Stimulated activated CD4-positive, alpha-beta T cell treated with anti-CD3 and anti-CD28 coated beads, Interleukin-15, amount 100 ng/mL, for 24 hours (primary cell): Measurements from ENCODE around the gene USP6NL.
"Not testable (repeated sequence)": the region's sequence is repeated elsewhere in the genome, so short reads cannot be mapped to it uniquely, and the experiment has no call there.

Experiments
- DNase-seq: peaks from one replicate; pipeline ENCODE4 v3.0.0-alpha.2; 2020

The USP6NL gene

GRCh38 chr10:11611248-11612020 lies at the start of gene USP6NL:
TSS of gene USP6NL (minus strand) at chr10:11611650. CDS start at chr10:11597634, 14,016 bp downstream.
- peak; percentile 80 for DNase-seq

GRCh38 chr10:11658801-11659368 lies 47.4 kb upstream of the USP6NL start:
- no peak for DNase-seq

DNA sequence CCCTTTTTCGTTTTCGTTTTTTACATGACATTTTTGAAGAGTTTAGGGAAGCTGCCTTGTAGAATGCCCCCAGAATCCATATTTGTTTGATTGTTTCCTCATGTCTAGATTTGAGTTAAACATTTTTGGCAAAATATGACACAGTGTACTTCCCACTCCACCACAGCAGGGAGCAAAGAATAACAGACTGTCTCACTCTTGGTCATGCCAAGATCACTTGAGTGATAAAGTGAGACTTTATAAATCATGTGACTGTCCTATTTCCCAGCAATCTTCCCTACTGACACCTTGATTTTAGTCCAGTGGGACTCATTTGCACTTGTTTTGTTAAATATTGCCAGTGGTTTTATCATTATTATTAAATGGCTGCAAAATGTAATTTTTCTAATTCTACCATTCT lies 44.4 kb upstream of the USP6NL start:
- DNase-seq: no peak

GRCh38 chr10:11654659-11655058 lies 43.2 kb upstream of the USP6NL start:
- DNase-seq: no peak

DNA sequence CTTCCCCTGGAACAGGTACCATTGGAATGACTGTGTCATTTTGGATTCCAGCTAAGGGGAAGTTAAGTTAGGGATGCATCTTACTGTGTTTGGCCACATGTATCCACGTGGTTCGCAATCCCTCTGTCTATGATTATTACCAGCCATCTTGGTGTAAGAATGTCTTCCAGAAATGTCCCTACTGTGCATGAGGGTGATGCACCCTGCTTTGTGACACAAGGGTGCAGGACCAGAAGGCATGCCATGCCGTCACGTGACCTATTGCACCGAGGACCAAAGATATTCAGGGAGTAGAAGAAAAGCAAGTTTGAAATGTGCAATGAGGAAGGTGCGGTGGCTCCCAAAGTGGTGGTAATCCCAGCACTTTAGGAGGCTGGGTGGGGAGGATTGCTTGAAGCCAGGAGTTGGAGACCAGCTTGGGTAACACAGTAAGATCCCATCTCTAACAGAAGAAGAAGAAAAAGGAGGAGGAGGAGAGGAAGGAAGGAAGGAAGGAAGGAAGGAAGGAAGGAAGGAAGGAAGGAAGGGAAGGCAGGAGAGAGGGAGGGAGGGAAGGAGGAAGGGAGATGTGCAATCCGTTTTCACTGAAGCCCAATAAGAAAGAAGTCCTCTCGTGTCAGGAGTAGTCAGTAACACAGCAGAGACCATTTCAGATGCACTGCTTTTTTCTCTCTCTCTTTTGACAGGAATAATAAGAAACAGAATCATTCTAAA lies 42.5 kb upstream of the USP6NL start:
- no peak for DNase-seq

DNA sequence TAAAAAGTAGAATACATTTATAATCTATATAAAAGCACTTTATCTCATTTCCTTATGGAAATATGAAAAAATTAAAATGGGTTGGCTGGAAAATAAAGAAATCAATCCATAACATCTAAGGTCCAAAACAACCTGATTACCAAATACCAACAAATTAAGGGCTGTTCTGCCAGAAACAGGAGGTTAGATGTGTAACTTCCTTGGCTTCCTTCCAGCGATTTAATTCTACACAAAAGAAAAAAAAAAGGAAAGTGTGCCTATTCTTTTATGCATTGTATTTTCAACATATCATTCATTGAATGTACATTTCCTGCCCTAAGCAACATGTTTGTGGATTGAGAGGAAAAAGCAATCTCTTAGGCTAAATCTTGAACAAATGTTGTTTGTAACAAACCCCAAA lies 36.2 kb upstream of the USP6NL start:
- no peak for DNase-seq

DNA sequence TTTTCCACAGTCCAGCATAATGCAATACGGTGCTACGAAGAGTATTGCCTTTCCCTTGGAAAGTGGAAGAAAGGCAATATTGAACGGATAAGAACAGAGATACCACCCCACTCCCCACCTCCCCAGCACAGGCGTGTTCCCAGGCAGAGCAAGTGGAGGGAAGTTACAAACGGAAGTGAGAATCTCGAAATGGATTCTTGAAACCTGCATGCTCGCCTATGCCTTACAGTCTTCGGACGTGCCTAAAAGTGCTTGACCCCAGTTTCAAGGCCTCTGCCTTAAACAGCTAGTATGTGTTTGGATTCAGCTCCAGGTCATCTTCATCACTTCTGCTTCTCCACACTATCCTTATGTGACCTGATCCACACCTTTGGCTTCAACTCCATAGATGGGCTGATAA lies 35.0 kb upstream of the USP6NL start:
- no peak for DNase-seq

- DNase-seq: no peak
Observed at GRCh38 chr10:11643039-11643438, 31.6 kb upstream of the USP6NL start.

DNA sequence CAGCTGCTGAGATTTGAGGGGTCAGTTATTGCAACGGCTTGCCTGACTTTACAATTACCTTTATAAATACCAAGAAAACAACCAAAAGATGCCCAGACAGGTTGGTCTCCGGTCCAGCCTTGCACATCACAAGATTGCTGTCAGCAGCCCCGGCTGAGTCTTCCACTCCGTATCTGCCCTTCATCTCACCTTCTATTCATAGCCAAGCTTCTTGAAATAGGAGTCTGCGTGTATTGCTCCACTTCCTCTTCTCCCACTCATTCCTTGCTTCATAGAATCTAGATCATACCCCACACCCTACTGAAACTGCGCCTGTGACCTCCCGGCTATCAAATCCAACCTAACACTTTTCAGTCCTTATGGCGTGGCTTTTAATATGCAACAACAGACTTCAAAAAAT lies 31.1 kb upstream of the USP6NL start:
- DNase-seq: no peak

DNA sequence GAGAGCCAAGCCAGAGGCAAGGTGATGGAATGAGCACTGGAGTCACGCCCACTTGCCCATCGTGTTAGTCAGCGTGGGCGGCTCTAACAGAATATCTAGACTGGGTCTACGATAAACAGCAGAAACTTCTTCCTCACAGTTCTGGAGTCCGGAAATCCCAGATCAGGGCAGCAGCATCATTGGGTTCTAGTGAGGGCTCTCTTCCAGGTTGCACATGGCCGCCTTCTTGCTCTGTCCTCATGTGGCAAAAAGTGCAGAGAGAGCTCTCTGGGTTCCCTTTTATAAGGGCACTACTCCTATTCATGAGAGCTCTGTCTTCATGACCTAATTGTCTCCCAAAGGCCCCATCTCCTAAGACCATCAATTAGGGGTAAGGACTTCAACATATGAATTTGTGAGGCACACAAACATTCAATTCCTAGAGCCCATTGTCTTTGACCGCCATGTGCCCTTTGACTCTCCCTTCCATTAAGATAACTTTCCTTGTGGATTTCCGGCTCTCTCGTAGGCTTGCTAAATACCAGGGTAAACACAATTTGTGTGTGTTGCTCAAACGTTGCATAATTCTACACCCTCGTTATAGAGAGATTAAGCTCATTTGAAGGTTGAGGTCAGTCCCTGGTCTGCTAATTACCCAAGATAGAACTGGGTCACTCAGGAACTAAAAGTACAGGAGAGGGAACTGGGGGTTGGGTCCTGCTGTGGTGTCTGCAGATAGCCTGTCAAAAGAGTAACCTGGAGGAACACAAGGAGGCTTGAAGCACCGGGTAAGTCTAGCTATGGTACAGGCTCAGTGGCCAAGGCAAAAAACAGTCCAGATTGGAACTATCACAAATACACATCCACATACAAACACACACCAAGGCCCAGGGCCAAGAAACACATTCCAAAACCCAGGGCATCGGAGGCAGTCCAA lies 28.7 kb upstream of the USP6NL start:
- DNase-seq: no peak

- no peak for DNase-seq
Observed at GRCh38 chr10:11639362-11639761, 27.9 kb upstream of the USP6NL start.

GRCh38 chr10:11638055-11638698 lies 26.7 kb upstream of the USP6NL start:
- no peak for DNase-seq

GRCh38 chr10:11636697-11637303 lies 25.4 kb upstream of the USP6NL start:
- no peak for DNase-seq

- DNase-seq: peak; percentile 26
Observed at GRCh38 chr10:11631890-11632587, 20.6 kb upstream of the USP6NL start.

DNA sequence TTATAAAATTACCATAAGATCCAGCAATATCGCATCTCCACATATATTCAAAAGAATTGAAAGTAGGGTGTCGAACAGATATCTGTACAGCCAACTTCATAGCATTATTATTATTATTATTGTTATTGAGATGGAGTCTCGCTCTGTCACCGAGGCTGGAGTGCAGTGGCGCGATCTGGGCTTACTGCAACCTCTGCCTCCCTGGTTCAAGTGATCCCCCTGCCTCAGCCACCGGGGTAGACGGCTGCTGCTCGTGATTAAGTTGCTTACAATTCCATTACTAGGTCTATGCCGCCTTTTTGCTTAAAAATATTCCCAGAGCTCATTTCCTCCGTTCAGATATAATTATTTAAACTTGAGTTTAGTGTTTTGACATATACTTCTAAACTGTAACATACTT lies 19.8 kb upstream of the USP6NL start:
- DNase-seq: no peak

- no peak for DNase-seq
Observed at GRCh38 chr10:11629731-11630130, 18.3 kb upstream of the USP6NL start.

DNA sequence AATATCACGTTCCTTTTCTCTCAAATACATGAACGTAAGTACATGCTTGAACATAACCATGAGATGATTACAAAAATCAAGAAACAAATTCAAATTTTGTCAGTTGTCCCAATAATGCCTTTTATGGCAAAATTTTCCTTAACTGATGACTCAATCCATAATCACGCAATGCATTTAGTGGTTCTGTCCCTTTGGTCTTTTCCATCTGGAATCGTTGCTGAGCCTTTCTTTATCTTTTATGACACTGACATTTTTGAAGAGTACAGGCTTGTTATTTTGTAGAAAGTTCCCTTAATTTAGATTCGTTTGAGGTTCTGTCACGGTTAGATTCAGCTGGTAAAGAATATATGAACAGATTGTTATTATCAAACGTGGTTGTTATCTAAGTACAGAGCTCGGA lies 16.5 kb upstream of the USP6NL start:
- not testable (repeated sequence) for DNase-seq

- DNase-seq: no peak
Observed at GRCh38 chr10:11626071-11626470, 14.6 kb upstream of the USP6NL start.

GRCh38 chr10:11625019-11625735 lies 13.7 kb upstream of the USP6NL start:
- DNase-seq: peak; percentile 11

GRCh38 chr10:11617233-11617632 lies 5.8 kb upstream of the USP6NL start:
- no peak for DNase-seq

DNA sequence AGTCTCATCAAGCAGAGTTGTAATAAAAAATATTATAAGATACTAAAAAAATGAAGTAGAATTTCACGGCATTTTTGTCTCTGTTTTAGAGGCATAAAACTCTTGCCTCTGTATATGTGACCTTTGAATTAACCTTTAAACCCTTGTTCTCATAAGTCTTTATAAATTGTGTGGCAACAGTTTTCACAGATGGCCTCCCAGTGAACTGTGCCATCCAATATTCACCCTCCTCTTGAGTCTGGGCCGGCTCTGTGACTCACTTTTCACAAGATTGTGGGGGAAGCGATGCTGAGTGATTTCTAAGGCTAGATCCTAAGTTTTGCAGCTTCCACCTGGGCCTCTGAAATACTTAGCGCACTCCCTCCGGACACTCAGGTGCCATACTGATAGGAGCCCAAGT lies 4.6 kb upstream of the USP6NL start:
- DNase-seq: no peak
